SK-N-SH (cell line): ENCODE results near the gene POT1.

Experiments
- EP300 ChIP-seq, 2 experiments: IDR thresholded peaks; 2 replicates each; pipeline versions ENCODE4 v1.4.0 to v1.6.1; 2012; ENCODE audit warnings: borderline replicate concordance in 1 of 2, low read depth in 1 of 2, low read length in 1 of 2
- MEF2A ChIP-seq: IDR thresholded peaks from 2 replicates; pipeline ENCODE4 v1.4.0; 2012; ENCODE audit warnings: low read depth, borderline replicate concordance
- MXI1 ChIP-seq: IDR thresholded peaks from 2 replicates; pipeline ENCODE4 v1.6.1; 2012; ENCODE audit warnings: mild to moderate bottlenecking, low read depth, low read length, improper control_type of control experiment
- POLR2AphosphoS5 ChIP-seq: IDR thresholded peaks from 2 replicates; pipeline ENCODE4 v1.6.1; 2012; ENCODE audit warnings: low read depth, low read length
- RAD21 ChIP-seq: IDR thresholded peaks from 2 replicates; pipeline ENCODE4 v1.6.1; 2012; ENCODE audit warnings: mild to moderate bottlenecking, low read length
- RCOR1 ChIP-seq: fragments of 150-350 bp; IDR thresholded peaks from 2 replicates; pipeline ENCODE4 v1.6.1; 2017; ENCODE audit warnings: antibody characterized with exemption, low read length
- REST ChIP-seq: IDR thresholded peaks from 2 replicates; pipeline ENCODE4 v1.6.1; 2012; ENCODE audit warnings: mild to moderate bottlenecking, low read depth, low read length, moderate library complexity
- RXRA ChIP-seq: IDR thresholded peaks from 2 replicates; pipeline ENCODE4 v1.4.0; 2012; ENCODE audit warnings: low read depth, mild to moderate bottlenecking, borderline replicate concordance
- SIN3A ChIP-seq: IDR thresholded peaks from 2 replicates; pipeline ENCODE4 v1.6.1; 2012; ENCODE audit warnings: low read depth, mild to moderate bottlenecking, low read length, moderate library complexity, borderline replicate concordance
- TCF12 ChIP-seq: IDR thresholded peaks from 2 replicates; pipeline ENCODE4 v1.4.0; 2012
- TEAD4 ChIP-seq: IDR thresholded peaks from 2 replicates; pipeline ENCODE4 v1.4.0; 2012; ENCODE audit warnings: mild to moderate bottlenecking, borderline replicate concordance; ENCODE audit not compliant: insufficient read depth
- USF2 ChIP-seq: fragments of 150-350 bp; IDR thresholded peaks from 2 replicates; pipeline ENCODE4 v1.6.1; 2017; ENCODE audit warnings: antibody characterized with exemption, low read length, low read depth, borderline replicate concordance
- TF ChIP-seq, protein P1 (sequence below): fragments of 200-600 bp; sonication (generic); IDR thresholded peaks from 2 replicates; pipeline ENCODE4 v1.6.1; 2017; ENCODE audit warnings: antibody characterized with exemption, mild to moderate bottlenecking, moderate library complexity
- TF ChIP-seq, protein P2 (sequence below): IDR thresholded peaks from 2 replicates; pipeline ENCODE4 v1.4.0; 2012; ENCODE audit warnings: low read depth, borderline replicate concordance

DNA sequence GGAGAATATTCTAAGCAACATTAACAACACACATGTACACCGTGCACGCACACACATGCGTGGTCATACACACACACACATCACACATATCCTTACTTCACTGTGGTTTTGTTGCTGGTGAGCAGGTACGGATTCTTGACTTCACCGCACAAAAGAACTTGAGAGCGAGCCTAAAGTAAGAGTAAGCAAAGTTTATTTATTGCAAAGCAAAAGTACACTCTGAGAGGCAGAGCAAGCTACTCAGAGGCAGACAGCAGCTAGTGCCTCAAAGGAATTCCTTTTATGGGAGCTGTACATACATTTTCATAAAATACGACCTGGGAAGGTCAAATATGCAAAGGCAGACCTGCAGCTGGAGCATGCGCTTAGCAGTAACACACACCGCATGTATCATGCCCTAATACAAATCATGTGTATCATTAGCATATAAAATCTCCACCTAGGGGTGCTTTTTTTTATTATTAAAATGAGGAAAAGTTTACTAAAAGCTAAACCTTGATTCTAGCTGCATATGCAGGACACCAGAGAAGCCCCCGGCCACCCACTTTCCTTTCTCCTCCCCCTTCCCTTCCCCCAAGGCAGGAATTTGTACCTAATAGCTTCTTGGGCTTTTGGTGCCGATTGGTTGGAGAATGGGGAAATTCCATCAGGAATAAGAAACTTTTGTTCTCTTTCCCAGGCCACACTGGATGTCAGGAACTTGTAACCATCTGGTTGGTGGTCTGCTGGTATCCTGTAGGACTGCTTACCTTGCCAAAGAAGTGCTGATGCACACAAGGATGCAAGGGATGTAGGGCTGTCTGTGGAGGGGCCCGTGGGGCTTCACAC, 147.5 kb downstream of the POT1 start:
- TF ChIP-seq USF2 = no peak
- TF ChIP-seq, protein P1, sequence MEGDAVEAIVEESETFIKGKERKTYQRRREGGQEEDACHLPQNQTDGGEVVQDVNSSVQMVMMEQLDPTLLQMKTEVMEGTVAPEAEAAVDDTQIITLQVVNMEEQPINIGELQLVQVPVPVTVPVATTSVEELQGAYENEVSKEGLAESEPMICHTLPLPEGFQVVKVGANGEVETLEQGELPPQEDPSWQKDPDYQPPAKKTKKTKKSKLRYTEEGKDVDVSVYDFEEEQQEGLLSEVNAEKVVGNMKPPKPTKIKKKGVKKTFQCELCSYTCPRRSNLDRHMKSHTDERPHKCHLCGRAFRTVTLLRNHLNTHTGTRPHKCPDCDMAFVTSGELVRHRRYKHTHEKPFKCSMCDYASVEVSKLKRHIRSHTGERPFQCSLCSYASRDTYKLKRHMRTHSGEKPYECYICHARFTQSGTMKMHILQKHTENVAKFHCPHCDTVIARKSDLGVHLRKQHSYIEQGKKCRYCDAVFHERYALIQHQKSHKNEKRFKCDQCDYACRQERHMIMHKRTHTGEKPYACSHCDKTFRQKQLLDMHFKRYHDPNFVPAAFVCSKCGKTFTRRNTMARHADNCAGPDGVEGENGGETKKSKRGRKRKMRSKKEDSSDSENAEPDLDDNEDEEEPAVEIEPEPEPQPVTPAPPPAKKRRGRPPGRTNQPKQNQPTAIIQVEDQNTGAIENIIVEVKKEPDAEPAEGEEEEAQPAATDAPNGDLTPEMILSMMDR = no peak
- TF ChIP-seq EP300 (IDR thresholded peaks at IDR 0.05; ENCODE audit: borderline replicate concordance in 1 of 2, low read depth in 1 of 2, low read length in 1 of 2) = no peak
- TF ChIP-seq RCOR1 = no peak
- no peak for TF ChIP-seq MEF2A
- no peak for TF ChIP-seq MXI1
- TF ChIP-seq TEAD4 = no peak
- TF ChIP-seq RAD21 = no peak
- TF ChIP-seq TCF12 = no peak
- no peak for TF ChIP-seq REST
- TF ChIP-seq RXRA = no peak
- no peak for TF ChIP-seq POLR2AphosphoS5
- TF ChIP-seq SIN3A = no peak
- TF ChIP-seq, protein P2, sequence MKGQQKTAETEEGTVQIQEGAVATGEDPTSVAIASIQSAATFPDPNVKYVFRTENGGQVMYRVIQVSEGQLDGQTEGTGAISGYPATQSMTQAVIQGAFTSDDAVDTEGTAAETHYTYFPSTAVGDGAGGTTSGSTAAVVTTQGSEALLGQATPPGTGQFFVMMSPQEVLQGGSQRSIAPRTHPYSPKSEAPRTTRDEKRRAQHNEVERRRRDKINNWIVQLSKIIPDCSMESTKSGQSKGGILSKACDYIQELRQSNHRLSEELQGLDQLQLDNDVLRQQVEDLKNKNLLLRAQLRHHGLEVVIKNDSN = no peak
